Smooth muscle cell of the brain vasculature (primary cell): Measurements from ENCODE around the gene PSEN2.
A peak's percentile ranks its signal among the peaks of the same experiment; 100 is the strongest.
"Not testable (repeated sequence)": the region's sequence is repeated elsewhere in the genome, so short reads cannot be mapped to it uniquely, and the experiment has no call there.

Experiments used
- DNase-seq: peaks from one replicate; pipeline ENCODE4 v3.0.0-alpha.2; 2012; ENCODE audit warnings: low read depth, low spot score

PSEN2 gene

GRCh38 chr1:226916497-226916896 lies 46.1 kb downstream of the PSEN2 start:
- no peak for DNase-seq

GRCh38 chr1:226919587-226919986 lies 49.2 kb downstream of the PSEN2 start:
- no peak for DNase-seq

- no peak for DNase-seq
Observed at GRCh38 chr1:226919995-226920394, 49.6 kb downstream of the PSEN2 start.

- DNase-seq, result no peak
Observed at GRCh38 chr1:226920446-226920894, 50.1 kb downstream of the PSEN2 start.

- no peak for DNase-seq
Observed at GRCh38 chr1:226921504-226921903, 51.1 kb downstream of the PSEN2 start.

- not testable (repeated sequence) for DNase-seq
Observed at GRCh38 chr1:226929260-226930111, 59.1 kb downstream of the PSEN2 start.

- no peak for DNase-seq
Observed at GRCh38 chr1:226934483-226935237, 64.2 kb downstream of the PSEN2 start.

- no peak for DNase-seq
Observed at GRCh38 chr1:226937940-226938725, 67.7 kb downstream of the PSEN2 start.

- DNase-seq, result peak; percentile 6
Observed at GRCh38 chr1:226938903-226939437, 68.6 kb downstream of the PSEN2 start.

- no peak for DNase-seq
Observed at GRCh38 chr1:226939438-226940028, 69.1 kb downstream of the PSEN2 start.

GRCh38 chr1:226940029-226940805 lies 69.8 kb downstream of the PSEN2 start, which contains the start of gene COQ8A:
TSS of gene COQ8A (plus strand) at chr1:226940294. CDS start at chr1:226961386, 21,092 bp downstream.
- peak; percentile 98 for DNase-seq

GRCh38 chr1:226940806-226941067 lies 70.3 kb downstream of the PSEN2 start:
- DNase-seq, result no peak

GRCh38 chr1:226942392-226942791 lies 72.0 kb downstream of the PSEN2 start:
- no peak for DNase-seq

- no peak for DNase-seq
Observed at GRCh38 chr1:226943156-226943555, 72.7 kb downstream of the PSEN2 start.

- DNase-seq, result no peak
Observed at GRCh38 chr1:226943927-226944326, 73.5 kb downstream of the PSEN2 start.

- no peak for DNase-seq
Observed at GRCh38 chr1:226945106-226945857, 74.9 kb downstream of the PSEN2 start.
